ENCODE results near the gene CD247. TPM values are rescaled to one million over a fixed set of nuclear protein-coding genes. Genes with fewer than 3 reads are reported as not detected.

CD247 gene
- total RNA-seq, 1 experiment from 2014 or later, result 1.1 TPM

DNA sequence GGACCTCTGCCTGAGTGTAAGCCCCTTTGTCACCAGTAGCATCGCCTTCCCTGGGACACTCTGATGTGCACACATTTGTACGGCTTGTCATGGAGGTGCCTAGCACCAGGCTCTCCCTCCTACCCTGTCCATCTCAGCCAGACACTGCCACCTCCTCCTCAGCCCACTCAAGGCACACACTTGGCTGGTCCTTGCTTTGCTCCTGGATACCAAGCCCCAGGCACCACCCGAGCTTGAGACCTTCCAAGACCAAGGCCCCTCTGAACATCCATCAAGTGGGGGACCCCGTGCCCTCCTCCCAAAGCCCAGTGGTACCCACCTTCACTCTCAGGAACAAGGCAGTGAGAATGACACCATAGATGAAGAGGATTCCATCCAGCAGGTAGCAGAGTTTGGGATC, 78.0 kb downstream of the CD247 start:
- no peak overlapping the region for H3K27ac ChIP-seq
- no peaks in the 10 kb centered on the region for H3K4me1 ChIP-seq
- DNase-seq, result no peak
- no peaks in the 10 kb centered on the region for H3K36me3 ChIP-seq
- H3K9me3 ChIP-seq (replicated peaks), result no peaks in the 10 kb centered on the region
- H3K4me3 ChIP-seq, result no peak overlapping the region
- H3K27me3 ChIP-seq, result no peaks in the 10 kb centered on the region

- peak; percentile 33 to 54 for DNase-seq
- H3K9me3 ChIP-seq (replicated peaks), result no peaks in the 10 kb centered on the region
- no peaks in the 10 kb centered on the region for H3K27me3 ChIP-seq
- no peak overlapping the region; the same call in 1 of the 2 replicates for H3K27ac ChIP-seq
- peak overlapping the region; percentile 55 for H3K4me3 ChIP-seq
- no peaks in the 10 kb centered on the region for H3K4me1 ChIP-seq
- H3K36me3 ChIP-seq, result no peaks in the 10 kb centered on the region
Measured at GRCh38 chr1:167439301-167439988, 78.9 kb downstream of the CD247 start.

- Histone ChIP-seq H3K27me3 (no peaks in the 10 kb centered on the region), H3K9me3 (replicated peaks) (no peaks in the 10 kb centered on the region)
Measured at GRCh38 chr1:167438171-167439138, 79.9 kb downstream of the CD247 start.

DNA sequence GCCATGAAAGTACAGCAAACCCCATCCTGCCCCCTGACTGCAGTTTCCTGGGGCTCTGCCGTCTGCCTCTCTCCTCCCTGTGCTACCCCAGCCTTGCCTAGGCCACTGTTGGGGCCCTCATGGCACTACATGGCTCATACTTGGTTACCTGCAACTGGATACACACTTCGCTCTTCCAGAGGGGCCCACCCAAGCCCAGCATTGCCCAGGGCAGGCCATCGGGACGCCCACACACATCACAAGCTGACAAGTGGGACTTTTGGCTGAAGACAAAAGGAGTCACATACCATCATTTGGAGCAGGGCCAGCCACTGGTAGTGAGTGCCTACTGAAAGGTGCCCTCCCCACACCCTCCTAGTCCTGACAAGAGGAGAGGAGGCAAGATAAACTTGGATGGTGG, 82.8 kb downstream of the CD247 start:
- Histone ChIP-seq H3K27ac (no peak overlapping the region), H3K9me3 (replicated peaks) (no peaks in the 10 kb centered on the region), H3K4me3 (no peak overlapping the region), H3K36me3 (no peaks in the 10 kb centered on the region), H3K4me1 (peaks cover 13% of the 10 kb centered on the region; the same call in 1 of the 2 replicates), H3K27me3 (no peaks in the 10 kb centered on the region)
- DNase-seq, result no peak

More at GRCh38 chr1:167438171-167439138, 79.9 kb downstream of the CD247 start:
- Histone ChIP-seq H3K4me3 (peak overlapping the region; percentile 55), H3K4me1 (no peaks in the 10 kb centered on the region), H3K36me3 (no peaks in the 10 kb centered on the region), H3K27ac (no peak overlapping the region)
- no peak for DNase-seq

GRCh38 chr1:167434306-167434705, 84.0 kb downstream of the CD247 start:
- no peaks in the 10 kb centered on the region for H3K9me3 ChIP-seq (replicated peaks)
- H3K4me3 ChIP-seq, result no peak overlapping the region
- DNase-seq, result no peak
- no peak overlapping the region for H3K27ac ChIP-seq
- H3K36me3 ChIP-seq, result no peaks in the 10 kb centered on the region
- peaks cover 13% of the 10 kb centered on the region; the same call in 1 of the 2 replicates for H3K4me1 ChIP-seq
- H3K27me3 ChIP-seq, result no peaks in the 10 kb centered on the region

GRCh38 chr1:167433884-167434283, 84.4 kb downstream of the CD247 start:
- DNase-seq, result no peak
- Histone ChIP-seq H3K4me3 (no peak overlapping the region), H3K36me3 (no peaks in the 10 kb centered on the region), H3K4me1 (peaks cover 13% of the 10 kb centered on the region; the same call in 1 of the 2 replicates), H3K27ac (no peak overlapping the region), H3K27me3 (no peaks in the 10 kb centered on the region), H3K9me3 (replicated peaks) (no peaks in the 10 kb centered on the region)

- DNase-seq, result no peak
- Histone ChIP-seq H3K36me3 (no peaks in the 10 kb centered on the region), H3K4me3 (no peak overlapping the region), H3K9me3 (replicated peaks) (no peaks in the 10 kb centered on the region), H3K27me3 (no peaks in the 10 kb centered on the region), H3K4me1 (peaks cover 13% of the 10 kb centered on the region; the same call in 1 of the 2 replicates), H3K27ac (no peak overlapping the region)
Measured at GRCh38 chr1:167432780-167433179, 85.5 kb downstream of the CD247 start.

DNA sequence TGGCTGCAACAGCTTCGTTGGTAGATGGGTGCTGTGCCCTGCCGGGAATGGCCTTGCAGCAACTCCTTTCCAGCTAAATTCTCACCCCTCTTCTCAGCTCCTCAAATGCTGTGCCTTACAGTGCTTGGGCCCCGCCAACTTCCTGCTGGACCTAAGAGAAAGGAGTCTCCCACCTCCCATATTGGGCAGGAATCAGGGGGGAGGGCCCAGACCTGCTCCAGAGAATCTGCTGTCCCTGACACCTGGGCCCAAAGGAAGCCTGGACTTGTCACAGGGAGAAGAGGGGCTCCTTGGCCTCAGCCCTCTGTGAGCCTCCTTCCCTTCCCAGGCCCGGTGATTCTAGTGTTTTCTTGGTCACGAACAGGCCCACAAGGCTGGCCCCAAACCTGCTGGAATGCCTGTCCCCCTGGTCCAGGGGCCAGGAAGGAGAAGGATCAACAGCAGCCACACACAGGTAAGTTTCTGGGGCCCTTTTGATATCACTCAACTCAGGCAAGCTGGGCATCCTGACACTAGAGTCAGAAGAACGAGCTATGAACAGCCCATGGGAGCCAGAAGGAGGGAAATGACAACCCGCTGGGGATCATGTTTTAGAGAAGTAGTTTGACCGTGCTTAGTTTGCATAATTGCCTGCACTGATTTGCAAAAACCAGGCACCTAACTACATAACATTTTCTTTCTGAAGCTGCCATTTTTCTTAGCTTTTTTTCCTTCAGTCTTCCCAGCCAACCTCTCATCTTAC, 86.2 kb downstream of the CD247 start:
- Histone ChIP-seq H3K27ac (peak overlapping the region; percentile 15; the same call in 1 of the 2 replicates), H3K36me3 (no peaks in the 10 kb centered on the region), H3K27me3 (no peaks in the 10 kb centered on the region), H3K9me3 (replicated peaks) (no peaks in the 10 kb centered on the region), H3K4me3 (no peak overlapping the region), H3K4me1 (peaks cover 13% of the 10 kb centered on the region; the same call in 1 of the 2 replicates)
- DNase-seq, result no peak

GRCh38 chr1:167431261-167431908, 86.9 kb downstream of the CD247 start:
- Histone ChIP-seq H3K27ac (peak overlapping the region; percentile 15; the same call in 1 of the 2 replicates), H3K27me3 (no peaks in the 10 kb centered on the region), H3K36me3 (no peaks in the 10 kb centered on the region), H3K4me1 (peaks cover 13% of the 10 kb centered on the region; the same call in 1 of the 2 replicates), H3K4me3 (no peak overlapping the region), H3K9me3 (replicated peaks) (no peaks in the 10 kb centered on the region)
- peak; percentile 46 to 58 for DNase-seq

- Histone ChIP-seq H3K9me3 (replicated peaks) (no peaks in the 10 kb centered on the region), H3K36me3 (no peaks in the 10 kb centered on the region), H3K4me3 (no peak overlapping the region), H3K27ac (no peak overlapping the region), H3K27me3 (no peaks in the 10 kb centered on the region), H3K4me1 (peaks cover 13% of the 10 kb centered on the region; the same call in 1 of the 2 replicates)
- no peak for DNase-seq
Measured at GRCh38 chr1:167430849-167431242, 87.5 kb downstream of the CD247 start.

- Histone ChIP-seq H3K9me3 (replicated peaks) (no peaks in the 10 kb centered on the region), H3K4me3 (no peak overlapping the region)
Measured at GRCh38 chr1:167430134-167430848, 88.0 kb downstream of the CD247 start.

GRCh38 chr1:167429612-167430011, 88.7 kb downstream of the CD247 start:
- H3K36me3 ChIP-seq, result no peaks in the 10 kb centered on the region
- H3K9me3 ChIP-seq (replicated peaks), result no peaks in the 10 kb centered on the region
- no peak overlapping the region for H3K27ac ChIP-seq
- H3K4me3 ChIP-seq, result no peak overlapping the region
- no peaks in the 10 kb centered on the region for H3K27me3 ChIP-seq
- peaks cover 13% of the 10 kb centered on the region; the same call in 1 of the 2 replicates for H3K4me1 ChIP-seq
- DNase-seq, result no peak

More at GRCh38 chr1:167430134-167430848, 88.0 kb downstream of the CD247 start:
- Histone ChIP-seq H3K36me3 (no peaks in the 10 kb centered on the region), H3K27ac (no peak overlapping the region), H3K4me1 (peaks cover 13% of the 10 kb centered on the region; the same call in 1 of the 2 replicates), H3K27me3 (no peaks in the 10 kb centered on the region)
- DNase-seq, result no peak

- no peaks in the 10 kb centered on the region for H3K36me3 ChIP-seq
- H3K27me3 ChIP-seq, result no peaks in the 10 kb centered on the region
- H3K27ac ChIP-seq, result no peak overlapping the region
- no peaks in the 10 kb centered on the region for H3K9me3 ChIP-seq (replicated peaks)
- no peak for DNase-seq
- peaks cover 13% of the 10 kb centered on the region; the same call in 1 of the 2 replicates for H3K4me1 ChIP-seq
- no peak overlapping the region for H3K4me3 ChIP-seq
Measured at GRCh38 chr1:167428395-167428794, 89.9 kb downstream of the CD247 start.
